ENCODE results near the gene FBXO15.

GRCh38 chr18:74186661-74187060 lies 39.0 kb upstream of the FBXO15 start:
- TF ChIP-seq CTCF (IDR thresholded peaks at IDR 0.05) (no peak), EP300 (IDR thresholded peaks at IDR 0.05) (no peak), POLR2A (IDR thresholded peaks at IDR 0.05; ENCODE audit: low read depth) (no peak), POLR2AphosphoS5 (IDR thresholded peaks at IDR 0.05) (no peak)

Data from esophagus muscularis mucosa (tissue), 4 donors.